Smooth muscle cell (in vitro differentiated cells): ENCODE data around the gene PARG. TPM values are rescaled to one million over a fixed set of nuclear protein-coding genes. Genes with fewer than 3 reads are reported as not detected.
"Not testable (repeated sequence)": the region's sequence is repeated elsewhere in the genome, so short reads cannot be mapped to it uniquely, and the experiment has no call there.

Experiments used
- DNase-seq: peaks from one replicate; lab custom pipeline; 2025; ENCODE audit not compliant: unreplicated experiment; lab: John Stamatoyannopoulos, UW
- H2AFZ ChIP-seq: fragments of 200-600 bp; sonication (generic); 2 replicates; pipeline ENCODE4 v1.6.0; 2016; ENCODE audit warnings: antibody characterized with exemption, low read depth, mild to moderate bottlenecking
- H3F3A ChIP-seq: fragments of 200-600 bp; sonication (generic); 2 replicates; pipeline ENCODE4 v1.6.0; 2017; ENCODE audit warnings: antibody characterized with exemption, low read depth
- H3K27ac ChIP-seq: fragments of 200-600 bp; sonication (generic); 2 replicates; pipeline ENCODE4 v1.5.1; 2016; ENCODE audit warnings: low read depth, mild to moderate bottlenecking
- H3K27me3 ChIP-seq: fragments of 200-600 bp; sonication (generic); 2 replicates; pipeline ENCODE4 v1.6.1; 2016; ENCODE audit warnings: low read depth, mild to moderate bottlenecking
- H3K36me3 ChIP-seq: fragments of 200-600 bp; sonication (generic); 2 replicates; pipeline ENCODE4 v1.5.1; 2016; ENCODE audit warnings: low read depth
- H3K4me1 ChIP-seq: fragments of 200-600 bp; sonication (generic); 2 replicates; pipeline ENCODE4 v1.5.1; 2016; ENCODE audit warnings: low read depth
- H3K4me2 ChIP-seq: fragments of 200-600 bp; sonication (generic); 2 replicates; pipeline ENCODE4 v1.6.0; 2016; ENCODE audit warnings: mild to moderate bottlenecking
- H3K4me3 ChIP-seq: fragments of 200-600 bp; sonication (generic); 2 replicates; pipeline ENCODE4 v1.5.1; 2016; ENCODE audit warnings: mild to moderate bottlenecking
- H3K79me2 ChIP-seq: fragments of 200-600 bp; sonication (generic); 2 replicates; pipeline ENCODE4 v1.6.0; 2016; ENCODE audit warnings: low read depth, mild to moderate bottlenecking
- H3K9ac ChIP-seq: fragments of 200-600 bp; sonication (generic); 2 replicates; pipeline ENCODE4 v1.6.0; 2016; ENCODE audit warnings: low read depth
- H3K9me3 ChIP-seq: fragments of 200-600 bp; sonication (generic); replicated peaks from 2 replicates; pipeline ENCODE4 v1.5.1; 2016; ENCODE audit warnings: low read depth
- H4K20me1 ChIP-seq: fragments of 200-600 bp; sonication (generic); 2 replicates; pipeline ENCODE4 v1.6.0; 2016; ENCODE audit warnings: low read depth
- WGBS: methylation state at CpG from one replicate; pipeline ENCODE4 v1.1.7; 2016; ENCODE audit warnings: low lambda C conversion rate; 5-methylcytosine and 5-hydroxymethylcytosine counted together
- polyA plus RNA-seq: library from polyadenylated mRNA; unstranded; fragments of >200 nt; fragmentation: Nextera tagmentation; extraction: Ambion mirVana; gene quantifications from 2 replicates; pipeline ENCODE4 v1.2.1, GENCODE V29; 2016
- total RNA-seq: library from RNA; depleted of rRNA; stranded (reverse); fragments of >200 nt; gene quantifications from 2 replicates; pipeline ENCODE4 v1.2.3, GENCODE V29; 2014

PARG gene
- total and polyA plus RNA-seq, 2 experiments from 2014 or later: 11.8 to 25.4 TPM

DNA sequence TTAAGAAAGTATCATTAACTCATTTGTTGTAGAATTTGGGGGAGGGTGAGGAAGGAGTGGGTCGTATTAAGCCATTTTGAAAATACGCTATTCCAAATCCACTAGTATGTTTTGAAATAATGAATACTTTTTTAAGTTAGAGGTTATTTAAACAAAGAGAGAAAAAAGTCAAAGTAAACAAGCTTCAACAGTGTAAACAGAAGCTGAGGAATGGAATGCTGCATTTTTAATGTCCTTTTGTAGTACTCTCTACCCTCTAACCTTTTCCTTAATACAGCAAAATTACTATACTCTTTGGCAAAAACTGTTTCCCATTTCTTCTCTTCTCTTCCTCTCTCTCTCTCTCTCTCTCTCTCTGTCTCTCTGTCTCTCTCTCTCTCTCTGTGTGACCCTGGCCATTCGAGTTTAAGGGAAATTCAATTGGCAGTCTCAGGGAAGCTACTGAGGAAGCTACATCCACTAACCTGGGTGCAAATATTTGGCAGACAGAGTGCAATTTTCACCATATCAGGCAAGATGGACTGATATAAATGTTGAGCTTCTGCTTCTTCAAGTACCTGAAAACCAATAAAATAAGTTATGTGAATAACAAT is 57.0 kb downstream of the PARG start:
- not testable (repeated sequence) for H3K4me2 ChIP-seq, DNase-seq, H3K79me2 ChIP-seq, H2AFZ ChIP-seq, H3K4me3 ChIP-seq, H3F3A ChIP-seq, H3K9ac ChIP-seq, H3K27ac ChIP-seq, H3K27me3 ChIP-seq, H3K9me3 ChIP-seq, H3K36me3 ChIP-seq, H3K4me1 ChIP-seq, H4K20me1 ChIP-seq
- 85% methylated on average over 1 of the region's 3 CpGs for WGBS

DNA sequence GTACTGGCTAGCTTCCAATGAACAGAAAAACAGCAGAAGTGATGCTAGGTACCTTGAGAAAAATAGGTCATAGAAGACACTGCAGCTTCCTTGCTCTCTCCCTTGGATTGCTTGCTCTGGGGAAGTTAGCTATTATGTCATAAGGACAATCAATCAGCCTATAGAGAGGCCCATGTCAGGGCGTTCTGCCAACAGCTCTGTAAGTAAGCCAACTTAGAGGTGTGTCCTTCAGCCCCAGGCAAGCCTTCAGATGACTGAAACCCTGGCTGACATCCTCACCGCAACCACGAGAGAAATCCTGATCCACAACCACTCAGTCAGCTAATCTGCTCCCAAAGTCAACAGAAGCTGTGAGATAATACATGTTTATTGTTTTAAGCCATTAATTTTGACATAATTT is 58.0 kb downstream of the PARG start:
- not testable (repeated sequence) for H3K4me1 ChIP-seq, H4K20me1 ChIP-seq, DNase-seq

DNA sequence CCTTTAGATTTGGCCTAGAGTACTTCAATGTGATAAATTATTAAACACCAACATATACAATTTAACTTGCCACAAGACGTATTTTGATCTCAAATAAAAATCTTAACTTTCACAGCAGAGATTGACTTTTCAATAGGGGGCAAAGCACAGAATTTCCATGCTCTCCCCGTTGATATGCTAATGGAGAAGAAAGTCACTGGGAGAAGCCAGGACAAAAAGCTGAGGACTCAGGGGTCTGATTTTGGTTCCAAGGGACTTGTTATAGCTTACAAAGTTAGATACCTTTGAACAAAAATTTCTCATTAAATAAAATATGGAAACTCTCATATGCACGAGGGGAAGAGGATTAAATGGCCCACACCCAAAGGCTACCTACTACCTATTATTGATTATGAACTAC is 59.5 kb downstream of the PARG start:
- H3K27me3 ChIP-seq, H3K36me3 ChIP-seq, H2AFZ ChIP-seq, DNase-seq, H3K79me2 ChIP-seq, H4K20me1 ChIP-seq, H3F3A ChIP-seq, H3K4me2 ChIP-seq, H3K9me3 ChIP-seq, H3K9ac ChIP-seq, H3K4me1 ChIP-seq, H3K4me3 ChIP-seq, H3K27ac ChIP-seq: not testable (repeated sequence)
- WGBS: 86% methylated on average over 2 of the region's 3 CpGs

More for the DNA sequence above, 58.0 kb downstream of the PARG start:
- not testable (repeated sequence) for H3K9me3 ChIP-seq, H3K27ac ChIP-seq, H3K4me3 ChIP-seq, H3F3A ChIP-seq, H3K36me3 ChIP-seq, H3K9ac ChIP-seq, H3K4me2 ChIP-seq, H3K27me3 ChIP-seq, H2AFZ ChIP-seq, H3K79me2 ChIP-seq
- no CpG with 5 or more reads among the region's 3 CpGs for WGBS

- no CpG with 5 or more reads among the region's 3 CpGs for WGBS
- H3K9ac ChIP-seq, H3K79me2 ChIP-seq, H3K36me3 ChIP-seq, H3F3A ChIP-seq, H2AFZ ChIP-seq, H3K27me3 ChIP-seq, DNase-seq, H3K27ac ChIP-seq, H3K4me2 ChIP-seq, H3K4me1 ChIP-seq, H3K9me3 ChIP-seq, H4K20me1 ChIP-seq, H3K4me3 ChIP-seq: not testable (repeated sequence)
These were observed 69.1 kb downstream of the PARG start for GRCh38 chr10:49872740-49873139.

DNA sequence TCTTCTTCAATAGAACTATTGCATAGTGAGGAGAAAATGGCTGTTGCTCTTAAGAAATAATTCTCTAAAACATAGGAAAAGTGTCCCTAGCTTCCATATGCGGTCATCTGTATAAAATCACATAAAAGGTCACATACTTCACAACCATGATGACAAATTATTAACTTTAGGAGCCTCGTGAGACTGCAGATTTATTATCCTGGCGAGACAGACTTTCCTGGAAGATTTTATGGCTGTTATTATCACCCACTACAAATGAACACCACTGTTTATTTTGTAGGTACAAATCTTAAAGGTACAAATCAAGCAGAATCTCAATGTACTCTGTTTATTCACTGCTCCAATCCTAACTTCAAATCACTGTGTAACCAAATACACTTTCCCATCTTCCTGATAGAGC is 70.4 kb downstream of the PARG start:
- H3K36me3 ChIP-seq, DNase-seq, H3K27me3 ChIP-seq, H3K27ac ChIP-seq, H3K4me1 ChIP-seq, H3K4me3 ChIP-seq, H4K20me1 ChIP-seq, H3K79me2 ChIP-seq, H2AFZ ChIP-seq, H3K4me2 ChIP-seq, H3K9ac ChIP-seq, H3F3A ChIP-seq, H3K9me3 ChIP-seq: not testable (repeated sequence)
- no CpG with 5 or more reads among the region's 3 CpGs for WGBS

GRCh38 chr10:49859933-49860332 is 81.9 kb downstream of the PARG start:
- not testable (repeated sequence) for H3K4me2 ChIP-seq, H3K9me3 ChIP-seq, H3K9ac ChIP-seq, H3F3A ChIP-seq, DNase-seq, H3K79me2 ChIP-seq, H3K4me1 ChIP-seq, H3K36me3 ChIP-seq, H2AFZ ChIP-seq, H3K27ac ChIP-seq, H4K20me1 ChIP-seq, H3K27me3 ChIP-seq, H3K4me3 ChIP-seq
- 95% methylated on average over 5 of the region's 5 CpGs for WGBS

DNA sequence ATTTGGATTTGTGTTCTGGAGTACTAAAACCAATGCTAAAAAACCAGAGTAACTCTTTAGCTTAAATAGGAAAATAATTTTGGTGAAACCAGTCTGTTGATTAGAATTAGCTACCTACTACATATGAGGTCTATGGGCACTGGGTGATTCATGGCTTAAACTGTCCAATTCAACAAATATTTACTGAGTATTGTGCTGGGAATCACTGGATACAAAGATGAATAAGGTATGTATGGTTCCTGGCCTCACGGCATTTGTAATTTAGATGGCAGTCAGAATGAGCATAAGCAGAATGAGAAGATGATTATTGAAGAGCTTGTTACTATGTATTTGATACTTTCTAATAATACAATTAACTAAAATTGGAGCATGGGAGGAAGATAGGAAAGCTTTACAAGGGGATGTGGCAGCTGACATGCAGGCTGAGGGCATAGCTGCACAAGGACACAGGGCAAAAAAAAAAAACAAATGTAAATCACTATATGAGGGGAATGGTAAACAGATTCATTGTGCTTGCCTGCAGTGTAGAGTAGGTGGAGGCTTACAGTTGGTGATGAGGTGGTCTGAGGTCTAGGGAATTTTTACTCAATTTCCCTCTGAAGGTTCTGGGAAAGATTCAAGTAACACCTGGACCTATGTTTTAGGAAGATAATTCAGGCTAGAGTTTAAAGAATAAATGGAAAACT is 83.0 kb downstream of the PARG start:
- H3K4me2 ChIP-seq, H3K4me3 ChIP-seq, H3K27ac ChIP-seq, H3K27me3 ChIP-seq, H3K9me3 ChIP-seq, H3F3A ChIP-seq, H3K36me3 ChIP-seq, H2AFZ ChIP-seq, DNase-seq, H4K20me1 ChIP-seq, H3K4me1 ChIP-seq, H3K79me2 ChIP-seq, H3K9ac ChIP-seq: not testable (repeated sequence)
- WGBS: 90% methylated on average over 1 of the region's 1 CpG

- H3K9ac ChIP-seq, H2AFZ ChIP-seq, DNase-seq, H3K9me3 ChIP-seq, H3K4me3 ChIP-seq, H3F3A ChIP-seq, H3K4me1 ChIP-seq, H3K27me3 ChIP-seq, H3K27ac ChIP-seq, H3K4me2 ChIP-seq, H4K20me1 ChIP-seq, H3K36me3 ChIP-seq, H3K79me2 ChIP-seq: not testable (repeated sequence)
- 84% methylated on average over 4 of the region's 4 CpGs for WGBS
These were observed 92.3 kb downstream of the PARG start for GRCh38 chr10:49849520-49849919.
